CD4-positive, alpha-beta memory T cell (primary cell): Measurements from ENCODE around the gene STK32C. TPM values are rescaled to one million over a fixed set of nuclear protein-coding genes. Genes with fewer than 3 reads are reported as not detected.

ENCODE experiments used
- CTCF ChIA-PET: fragments of 350-600 bp; sonication (Branson Sonifier 250); formaldehyde crosslinking; loops from one replicate; lab custom pipeline; 2021; ENCODE audit warnings: inconsistent platforms; ENCODE audit not compliant: partially characterized antibody; lab: Charles Lee
- POLR2A ChIA-PET: fragments of 350-600 bp; sonication (Branson Sonifier 250); formaldehyde crosslinking; loops from one replicate; lab custom pipeline; 2021; ENCODE audit not compliant: partially characterized antibody; lab: Charles Lee
- DNase-seq, 5 donors: peaks; one replicate each; pipeline versions ENCODE4 v3.0.0 to v3.0.0-alpha.2; 2020 to 2022; ENCODE audit warnings: mixed read lengths in 1 of 5
- H3K27ac ChIP-seq: one replicate; pipeline ENCODE4 v1.7.0; 2013; ENCODE audit warnings: low read depth, low read length
- H3K27me3 ChIP-seq: 2 replicates; pipeline ENCODE4 v1.7.0; 2013; ENCODE audit warnings: mild to moderate bottlenecking, low read length, moderate library complexity; ENCODE audit not compliant: insufficient read depth
- H3K36me3 ChIP-seq: 2 replicates; pipeline ENCODE4 v1.7.0; 2013; ENCODE audit warnings: mild to moderate bottlenecking, low read length, moderate library complexity; ENCODE audit not compliant: insufficient read depth
- H3K4me1 ChIP-seq: 2 replicates; pipeline ENCODE4 v1.7.0; 2013; ENCODE audit warnings: mild to moderate bottlenecking, low read length, moderate library complexity; ENCODE audit not compliant: insufficient read depth
- H3K4me3 ChIP-seq, 2 donors: one replicate each; pipeline ENCODE4 v1.7.0; 2013; ENCODE audit warnings: low read length in 2 of 2, mild to moderate bottlenecking in 1 of 2
- H3K9me3 ChIP-seq, 2 donors: one replicate each; pipeline ENCODE4 v1.7.0; 2013; ENCODE audit warnings: low read length in 2 of 2, control low read depth in 1 of 2; ENCODE audit not compliant: control insufficient read depth in 1 of 2
- H3K27ac Mint-ChIP-seq, 7 donors: one replicate each; pipeline ENCODE4 v1.8.0; 2020 to 2021; ENCODE audit warnings: mixed read lengths in 7 of 7, mild to moderate bottlenecking in 6 of 7, inconsistent platforms in 3 of 7, moderate library complexity in 3 of 7
- H3K27me3 Mint-ChIP-seq, 2 donors: one replicate each; pipeline ENCODE4 v1.8.0; 2020 to 2021; ENCODE audit warnings: mixed read lengths in 2 of 2
- H3K36me3 Mint-ChIP-seq, 2 donors: one replicate each; pipeline ENCODE4 v1.8.0; 2020 to 2021; ENCODE audit warnings: mixed read lengths in 2 of 2, inconsistent platforms in 1 of 2, mild to moderate bottlenecking in 1 of 2
- H3K4me1 Mint-ChIP-seq, 4 donors: one replicate each; pipeline ENCODE4 v1.8.0; 2020 to 2021; ENCODE audit warnings: mixed read lengths in 4 of 4, mild to moderate bottlenecking in 1 of 4
- H3K4me3 Mint-ChIP-seq, 8 donors: one replicate each; pipeline ENCODE4 v1.8.0; 2020 to 2021; ENCODE audit warnings: mixed read lengths in 8 of 8, mild to moderate bottlenecking in 7 of 8, moderate library complexity in 6 of 8, inconsistent platforms in 3 of 8
- H3K9me3 Mint-ChIP-seq, 8 donors: one replicate each; pipeline ENCODE4 v1.8.0; 2020 to 2021; ENCODE audit warnings: mixed read lengths in 8 of 8, mild to moderate bottlenecking in 5 of 8, inconsistent platforms in 3 of 8, moderate library complexity in 1 of 8
- intact Hi-C: fragments of 100-400 bp; cut with micrococcal nuclease; formaldehyde crosslinking; loops from one replicate; pipeline ENCODE4 v1.15.1; 2023
- polyA plus RNA-seq, 2 donors: library from polyadenylated mRNA; unstranded; fragments of 300-500 nt; fragmentation: Illumina TruSeq; gene quantifications; one replicate each; pipeline ENCODE4 v1.2.3, GENCODE V29; 2021
- total RNA-seq, 2 experiments: library from RNA; stranded (reverse); gene quantifications; one replicate each; pipeline ENCODE4 v1.2.3, GENCODE V29; 2021

Gene STK32C
- total and polyA plus RNA-seq, 4 experiments from 2014 or later = 7.5 to 14.7 (median 10.6) TPM

DNA sequence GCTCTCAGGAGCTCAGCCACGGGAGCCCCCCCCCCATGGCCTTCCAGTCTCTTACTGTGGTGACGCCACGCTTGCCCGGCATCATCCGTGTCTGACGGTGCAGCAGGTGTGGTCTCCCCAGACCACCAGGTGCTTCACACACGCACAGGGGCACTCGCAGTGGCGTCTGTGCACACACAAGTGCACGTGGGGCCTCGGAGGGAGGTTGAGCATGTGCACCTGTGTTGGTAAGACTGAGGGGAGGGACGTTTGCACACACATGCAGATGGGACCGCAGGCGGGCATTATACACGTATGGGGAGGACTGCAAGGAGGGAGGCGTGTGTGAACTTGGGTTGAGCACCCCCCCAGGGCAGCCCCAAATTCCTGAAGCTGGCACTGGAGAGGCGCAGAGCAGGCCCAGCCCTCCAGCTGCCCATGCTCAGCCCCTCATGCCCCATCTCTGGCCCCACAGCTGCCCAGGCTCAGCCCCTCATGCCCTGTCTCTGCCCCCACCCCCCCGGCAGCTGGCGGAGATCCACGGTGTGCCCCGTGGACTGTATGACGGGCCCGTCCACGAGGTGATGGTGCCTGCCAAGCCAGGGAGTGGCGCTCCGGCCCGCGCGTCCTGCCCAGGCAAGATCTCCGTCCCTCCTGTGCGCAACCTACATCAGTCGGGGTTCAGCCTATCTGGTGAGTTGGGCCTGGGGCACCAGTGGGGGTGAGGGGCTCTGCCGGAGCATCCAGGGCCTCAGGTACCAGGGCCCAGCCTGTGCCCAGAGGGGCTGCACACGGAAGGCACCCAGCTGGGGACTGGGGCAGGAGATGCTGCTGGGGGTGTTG lies 104.3 kb downstream of the STK32C start:
- H3K27ac ChIP-seq = no peak overlapping the region
- H3K4me1 Mint-ChIP-seq = no peaks in the 10 kb centered on the region
- H3K36me3 ChIP-seq = no peaks in the 10 kb centered on the region
- no peaks in the 10 kb centered on the region for H3K9me3 Mint-ChIP-seq
- intact Hi-C loops = no loop called here
- H3K27me3 ChIP-seq = no peaks in the 10 kb centered on the region
- H3K27me3 Mint-ChIP-seq = no peaks in the 10 kb centered on the region
- no peaks in the 10 kb centered on the region for H3K9me3 ChIP-seq
- no peak overlapping the region for H3K4me3 ChIP-seq
- ChIA-PET CTCF (no interaction called here), POLR2A (no interaction called here)
- H3K4me1 ChIP-seq = no peaks in the 10 kb centered on the region
- DNase-seq = no peak
- H3K4me3 Mint-ChIP-seq = peak overlapping the region in 1 of 8 donors; percentile 36
- H3K36me3 Mint-ChIP-seq = peaks cover 0 to under 1% of the 10 kb centered on the region in 2 donors
- H3K27ac Mint-ChIP-seq = no peak overlapping the region

DNA sequence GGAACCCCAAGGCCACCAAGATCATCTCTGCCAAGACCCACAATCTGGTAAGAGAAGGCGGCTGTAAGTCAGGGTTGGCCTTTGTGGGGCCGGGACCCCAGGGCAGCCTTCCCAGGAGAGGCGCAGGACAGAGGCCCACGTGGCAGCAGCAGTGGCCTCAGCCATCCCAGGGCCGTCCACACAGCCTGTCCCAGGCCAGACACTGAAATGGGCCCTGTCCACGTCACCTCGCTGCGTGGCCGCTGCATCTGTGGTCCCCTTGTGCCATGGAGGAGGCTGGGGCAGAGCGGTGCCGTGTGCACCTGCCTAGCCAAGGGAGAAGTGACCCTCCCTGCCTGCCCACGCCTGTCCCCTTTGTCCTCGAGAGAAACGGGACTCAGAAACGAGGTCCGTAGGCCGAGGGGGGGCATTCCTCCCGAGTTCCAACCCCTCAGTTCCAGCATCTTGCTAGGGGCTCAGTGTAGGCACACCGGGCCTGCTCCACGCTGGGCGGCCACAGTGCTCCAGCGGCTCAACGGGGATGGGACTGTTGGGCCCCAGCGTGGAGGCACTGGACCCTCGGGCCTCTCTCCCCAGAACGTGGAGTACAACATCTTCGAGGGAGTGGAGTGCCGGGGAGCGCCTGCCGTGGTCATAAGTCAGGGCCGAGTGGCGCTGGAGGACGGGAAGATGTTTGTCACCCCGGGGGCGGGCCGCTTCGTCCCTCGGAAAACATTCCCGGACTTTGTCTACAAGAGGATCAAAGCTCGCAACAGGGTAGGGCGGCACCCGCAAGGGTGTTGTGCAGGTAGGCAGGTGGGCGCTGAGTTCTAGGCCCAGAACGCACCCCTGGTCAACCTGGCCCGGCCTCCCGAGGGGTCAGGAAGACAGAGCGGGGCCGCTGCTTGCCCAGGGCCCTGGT lies 105.4 kb downstream of the STK32C start:
- H3K36me3 ChIP-seq = no peaks in the 10 kb centered on the region
- Mint-ChIP-seq H3K9me3 (no peaks in the 10 kb centered on the region), H3K27ac (no peak overlapping the region), H3K4me3 (no peak overlapping the region), H3K36me3 (no peaks in the 10 kb centered on the region), H3K27me3 (no peaks in the 10 kb centered on the region), H3K4me1 (no peaks in the 10 kb centered on the region)
- no peaks in the 10 kb centered on the region for H3K27me3 ChIP-seq
- ChIA-PET POLR2A (no interaction called here), CTCF (no interaction called here)
- no peaks in the 10 kb centered on the region for H3K4me1 ChIP-seq
- H3K27ac ChIP-seq = no peak overlapping the region
- intact Hi-C loops = no loop called here
- H3K4me3 ChIP-seq = no peak overlapping the region
- DNase-seq = no peak
- H3K9me3 ChIP-seq = no peaks in the 10 kb centered on the region

DNA sequence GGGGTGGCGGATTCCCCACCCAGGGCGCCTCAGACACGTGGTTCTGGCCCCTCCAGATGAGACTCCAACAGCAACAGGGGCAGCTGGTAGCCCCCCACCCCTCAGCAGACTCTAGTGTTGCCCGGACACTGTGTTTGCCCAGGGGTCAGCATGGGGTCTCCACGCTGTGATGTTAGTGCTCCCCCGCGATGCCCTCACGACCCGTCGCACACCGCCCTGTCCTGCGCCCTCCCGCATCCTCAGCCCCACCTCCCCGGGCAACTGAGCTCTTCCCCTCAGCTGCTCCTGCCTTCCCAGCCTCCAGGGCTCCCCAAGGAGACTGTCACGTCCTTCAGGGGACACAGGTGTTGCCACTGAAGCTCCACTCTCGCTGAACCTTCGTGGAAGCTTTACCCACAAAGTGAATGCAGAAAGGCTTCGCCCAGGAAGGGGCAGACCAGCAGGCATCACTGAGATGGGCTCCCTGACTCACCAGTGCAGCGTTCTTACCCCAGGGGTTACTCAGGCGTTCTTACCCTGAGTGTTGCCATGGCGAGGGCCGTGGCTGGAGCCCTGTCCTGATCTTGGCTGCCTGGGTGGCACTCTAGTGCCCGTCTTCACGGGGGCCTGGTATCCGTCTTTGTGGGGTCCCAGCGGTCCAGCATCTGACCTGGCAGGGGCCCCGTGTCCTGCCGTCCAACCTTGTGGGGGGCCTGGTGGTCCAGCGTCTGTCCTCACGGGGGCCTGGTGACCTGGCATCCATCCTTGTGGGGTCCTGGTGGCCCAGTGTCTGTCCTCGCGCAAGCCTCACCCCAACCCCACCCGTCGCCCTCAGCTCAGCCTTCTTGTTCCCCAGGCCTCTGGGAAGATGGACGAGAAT lies 106.4 kb downstream of the STK32C start:
- ChIA-PET CTCF (no interaction called here), POLR2A (no interaction called here)
- H3K27ac ChIP-seq = no peak overlapping the region
- H3K9me3 ChIP-seq = no peaks in the 10 kb centered on the region
- Mint-ChIP-seq H3K27me3 (no peaks in the 10 kb centered on the region), H3K4me3 (no peak overlapping the region), H3K27ac (no peak overlapping the region), H3K9me3 (no peaks in the 10 kb centered on the region), H3K4me1 (no peaks in the 10 kb centered on the region), H3K36me3 (no peaks in the 10 kb centered on the region)
- H3K27me3 ChIP-seq = no peaks in the 10 kb centered on the region
- H3K36me3 ChIP-seq = no peaks in the 10 kb centered on the region
- no peak for DNase-seq
- no peak overlapping the region for H3K4me3 ChIP-seq
- H3K4me1 ChIP-seq = no peaks in the 10 kb centered on the region
- intact Hi-C loops = no loop called here

DNA sequence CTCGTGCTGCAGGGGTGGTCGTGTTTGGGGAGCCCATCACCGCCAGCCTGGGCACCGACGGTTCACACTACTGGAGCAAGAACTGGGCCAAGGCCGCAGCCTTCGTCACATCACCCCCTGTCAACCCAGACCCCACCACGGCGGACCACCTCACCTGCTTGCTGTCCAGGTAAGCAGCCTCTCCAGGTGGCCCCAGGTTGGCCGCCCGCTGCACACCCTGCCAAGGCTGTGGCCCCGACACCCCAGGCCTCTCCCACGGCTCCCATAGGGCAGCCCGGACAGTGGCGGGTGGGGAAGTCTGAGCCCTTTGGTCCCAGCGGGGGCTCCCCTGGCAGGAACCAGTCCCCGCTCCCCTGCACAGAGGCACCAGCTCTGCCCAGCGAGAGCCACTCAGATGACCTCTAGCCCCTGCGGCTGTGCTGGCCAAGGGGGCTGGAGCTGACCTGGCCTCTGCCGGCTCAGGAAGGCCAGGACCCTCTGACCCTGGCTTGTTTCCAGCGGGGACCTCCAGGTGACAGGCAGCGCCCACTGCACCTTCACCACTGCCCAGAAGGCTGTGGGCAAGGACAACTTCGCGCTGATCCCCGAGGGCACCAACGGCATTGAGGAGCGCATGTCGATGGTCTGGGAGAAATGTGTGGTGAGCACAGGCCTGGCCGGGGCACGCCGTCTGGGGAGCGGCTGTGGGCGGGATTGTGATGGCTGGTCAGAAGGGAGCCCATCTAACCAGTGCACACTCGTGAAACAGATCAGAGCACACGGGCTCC lies 107.2 kb downstream of the STK32C start:
- Mint-ChIP-seq H3K27ac (no peak overlapping the region), H3K4me3 (no peak overlapping the region), H3K27me3 (no peaks in the 10 kb centered on the region), H3K9me3 (no peaks in the 10 kb centered on the region), H3K36me3 (no peaks in the 10 kb centered on the region), H3K4me1 (no peaks in the 10 kb centered on the region)
- Histone ChIP-seq H3K27ac (no peak overlapping the region), H3K4me1 (no peaks in the 10 kb centered on the region), H3K4me3 (no peak overlapping the region), H3K27me3 (no peaks in the 10 kb centered on the region), H3K36me3 (no peaks in the 10 kb centered on the region), H3K9me3 (no peaks in the 10 kb centered on the region)
- DNase-seq = no peak
- intact Hi-C loops = no loop called here
- ChIA-PET POLR2A (no interaction called here), CTCF (no interaction called here)

DNA sequence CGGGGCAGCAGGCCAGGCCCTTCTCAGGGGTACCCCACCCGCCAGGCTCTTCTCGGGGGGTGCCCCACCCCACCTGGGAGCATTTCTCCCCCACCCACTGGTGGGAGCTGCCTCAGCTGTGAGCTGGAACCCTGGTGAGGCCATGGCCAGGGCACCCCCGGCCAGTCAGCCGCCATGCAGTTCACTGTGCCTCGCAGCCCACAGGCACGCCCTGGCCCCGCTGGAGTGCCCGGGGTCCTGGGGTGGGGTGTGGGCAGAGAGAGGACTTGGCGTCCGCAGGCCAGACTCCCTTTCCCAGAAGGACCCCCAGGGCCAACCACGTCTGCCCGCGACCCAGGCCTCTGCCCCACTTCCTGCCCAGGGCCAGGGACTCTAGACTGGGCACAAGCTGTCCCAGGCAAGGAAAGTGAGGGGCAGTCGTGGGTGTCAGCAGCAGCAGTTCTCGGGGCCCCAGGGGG lies 107.9 kb downstream of the STK32C start:
- no peak overlapping the region for H3K27ac Mint-ChIP-seq
- no peaks in the 10 kb centered on the region for H3K9me3 ChIP-seq
- no peak for DNase-seq
- peaks cover 0 to 2% of the 10 kb centered on the region in 2 donors for H3K27me3 Mint-ChIP-seq
- ChIA-PET CTCF (no interaction called here), POLR2A (no interaction called here)
- H3K4me1 ChIP-seq = no peaks in the 10 kb centered on the region
- no peak overlapping the region for H3K4me3 Mint-ChIP-seq
- H3K27me3 ChIP-seq = no peaks in the 10 kb centered on the region
- no peaks in the 10 kb centered on the region for H3K4me1 Mint-ChIP-seq
- H3K4me3 ChIP-seq = no peak overlapping the region
- no peaks in the 10 kb centered on the region for H3K36me3 ChIP-seq
- no peaks in the 10 kb centered on the region for H3K9me3 Mint-ChIP-seq
- H3K36me3 Mint-ChIP-seq = no peaks in the 10 kb centered on the region
- H3K27ac ChIP-seq = no peak overlapping the region
- intact Hi-C loops = no loop called here

DNA sequence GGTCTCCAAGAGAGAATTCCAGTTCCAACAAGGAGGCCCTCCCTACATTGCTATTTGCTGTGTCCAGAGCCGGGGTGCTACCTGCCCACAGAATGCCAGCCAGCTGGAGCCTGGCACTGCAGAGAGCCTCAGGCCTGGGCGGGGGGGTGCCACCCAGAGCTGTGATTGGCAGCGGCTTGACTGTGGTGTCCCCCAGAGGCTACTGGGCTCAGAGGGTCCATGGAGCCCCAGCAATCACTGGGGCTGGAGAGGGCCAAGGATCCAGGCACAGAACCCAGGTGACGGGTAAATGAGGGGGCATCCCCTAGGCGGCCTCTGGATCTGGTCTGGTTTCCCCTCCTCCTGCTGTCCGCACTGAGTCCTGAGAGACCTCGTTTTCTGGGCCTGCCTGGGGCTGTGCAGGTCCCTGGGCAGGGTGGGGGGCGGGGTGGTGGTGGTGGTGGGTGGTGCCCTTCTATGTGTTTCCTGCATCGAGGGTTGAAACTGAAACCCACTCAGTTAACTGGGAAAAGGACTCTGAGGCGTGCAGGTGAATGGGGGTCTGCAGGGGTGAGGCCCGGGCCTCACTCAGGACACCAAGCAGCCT lies 108.4 kb downstream of the STK32C start:
- H3K27ac Mint-ChIP-seq = no peak overlapping the region
- H3K9me3 Mint-ChIP-seq = no peaks in the 10 kb centered on the region
- H3K36me3 Mint-ChIP-seq = no peaks in the 10 kb centered on the region
- H3K36me3 ChIP-seq = no peaks in the 10 kb centered on the region
- H3K9me3 ChIP-seq = no peaks in the 10 kb centered on the region
- peaks cover 0 to 2% of the 10 kb centered on the region in 2 donors for H3K27me3 Mint-ChIP-seq
- H3K27ac ChIP-seq = no peak overlapping the region
- H3K4me3 ChIP-seq = no peak overlapping the region
- no peak overlapping the region for H3K4me3 Mint-ChIP-seq
- no peaks in the 10 kb centered on the region for H3K27me3 ChIP-seq
- intact Hi-C loops = no loop called here
- no peaks in the 10 kb centered on the region for H3K4me1 Mint-ChIP-seq
- H3K4me1 ChIP-seq = no peaks in the 10 kb centered on the region
- peak in 1 of 5 donors; percentile 13 for DNase-seq
- POLR2A ChIA-PET = no interaction called here
- CTCF ChIA-PET = no interaction called here
